Activated B cell treated with CpG ODN at 0.5 μM for 24 hours (primary cell): ENCODE results near the gene OLR1. TPM values are rescaled to one million over a fixed set of nuclear protein-coding genes. Genes with fewer than 3 reads are reported as not detected.

ENCODE experiments used
- ATAC-seq: fragments of 200-7000 bp; cut with Tn5 transposase; one replicate; pipeline ENCODE4 v1.10.0; 2021; ENCODE audit warnings: low read depth, mild to moderate bottlenecking, moderate library complexity
- CTCF ChIA-PET: fragments of 350-600 bp; sonication (Branson Sonifier 250); formaldehyde crosslinking; loops from one replicate; lab custom pipeline; 2021; ENCODE audit warnings: antibody characterized with exemption; lab: Charles Lee
- POLR2A ChIA-PET: fragments of 350-600 bp; sonication (Branson Sonifier 250); formaldehyde crosslinking; loops from one replicate; lab custom pipeline; 2021; ENCODE audit warnings: antibody characterized with exemption; lab: Charles Lee
- DNase-seq: peaks from one replicate; pipeline ENCODE4 v3.0.0; 2022
- H3K27ac Mint-ChIP-seq: one replicate; pipeline ENCODE4 v1.8.0; 2020; ENCODE audit warnings: mixed read lengths
- H3K27me3 Mint-ChIP-seq: one replicate; pipeline ENCODE4 v1.8.0; 2021; ENCODE audit warnings: mixed read lengths
- H3K36me3 Mint-ChIP-seq: one replicate; pipeline ENCODE4 v1.8.0; 2021; ENCODE audit warnings: low read depth, mixed read lengths
- H3K4me1 Mint-ChIP-seq: one replicate; pipeline ENCODE4 v1.8.0; 2021; ENCODE audit warnings: mixed read lengths
- H3K4me3 Mint-ChIP-seq: one replicate; pipeline ENCODE4 v1.8.0; 2020; ENCODE audit warnings: mild to moderate bottlenecking, mixed read lengths
- H3K9me3 Mint-ChIP-seq: one replicate; pipeline ENCODE4 v1.8.0; 2020; ENCODE audit warnings: mixed read lengths
- intact Hi-C: fragments of 100-400 bp; cut with micrococcal nuclease; formaldehyde crosslinking; loops from one replicate; pipeline ENCODE4 v1.15.1; 2024
- total RNA-seq: library from RNA; stranded (reverse); gene quantifications from 2 replicates; pipeline ENCODE4 v1.2.3, GENCODE V29; 2022
- TF ChIP-seq, protein P1 (sequence below): fragments of 200-600 bp; IDR thresholded peaks from one replicate; pipeline ENCODE4 v1.8.0; 2022; ENCODE audit warnings: antibody characterized with exemption, mild to moderate bottlenecking

OLR1 gene
- total RNA-seq, 1 donor from 2014 or later = not detected

DNA sequence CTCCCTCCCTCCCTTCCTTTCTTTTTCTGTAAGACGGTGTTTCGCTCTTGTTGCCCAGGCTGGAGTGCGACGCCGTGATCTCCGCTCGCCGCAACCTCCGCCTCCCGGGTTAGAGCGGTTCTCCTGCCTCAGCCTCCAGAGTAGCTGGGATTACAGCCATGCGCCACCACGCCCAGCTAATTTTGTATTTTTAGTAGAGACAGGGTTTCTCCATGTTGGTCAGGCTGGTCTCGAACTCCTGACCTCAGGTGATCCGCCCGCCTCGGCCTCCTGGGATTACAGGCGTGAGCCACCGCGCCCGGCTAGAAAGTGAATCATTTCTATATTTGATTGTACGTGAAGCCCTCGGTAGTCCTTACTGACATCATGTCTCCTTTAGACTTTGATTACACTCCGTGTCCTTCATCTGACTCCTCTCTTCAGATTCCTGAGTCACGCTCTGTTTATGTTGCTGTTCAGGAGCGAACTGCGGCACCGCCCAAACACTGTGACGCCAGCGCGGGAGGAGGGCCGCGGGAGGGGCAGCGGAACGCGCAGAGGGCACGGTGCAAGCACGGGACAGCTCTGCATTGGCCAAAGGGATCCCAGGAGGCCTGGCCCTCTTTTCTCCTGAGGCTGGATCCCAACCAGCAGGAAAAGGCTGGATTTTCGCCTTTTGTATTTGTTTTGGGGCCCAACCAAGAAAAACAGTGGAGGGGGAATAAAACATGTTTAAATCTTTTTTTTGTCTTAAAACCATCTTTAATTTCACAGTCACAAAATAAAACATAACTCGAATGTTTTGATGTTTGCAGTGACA, 40.2 kb upstream of the OLR1 start:
- peaks cover 17% of the 10 kb centered on the region for H3K4me1 Mint-ChIP-seq
- H3K27me3 Mint-ChIP-seq = peaks cover 19% of the 10 kb centered on the region
- H3K9me3 Mint-ChIP-seq = no peaks in the 10 kb centered on the region
- ATAC-seq = peak; percentile 61
- peak; percentile 41 for DNase-seq
- H3K27ac Mint-ChIP-seq = peak overlapping the region; percentile 41
- ChIA-PET POLR2A (no interaction called here), CTCF (no interaction called here)
- intact Hi-C loops = loop anchor here (1.0 to 10.0 kb wide), 4 partner anchors 153 to 963 kb away; partner anchors contain the start of genes MAGOHB and SMIM10L1
- TF ChIP-seq, protein P1, sequence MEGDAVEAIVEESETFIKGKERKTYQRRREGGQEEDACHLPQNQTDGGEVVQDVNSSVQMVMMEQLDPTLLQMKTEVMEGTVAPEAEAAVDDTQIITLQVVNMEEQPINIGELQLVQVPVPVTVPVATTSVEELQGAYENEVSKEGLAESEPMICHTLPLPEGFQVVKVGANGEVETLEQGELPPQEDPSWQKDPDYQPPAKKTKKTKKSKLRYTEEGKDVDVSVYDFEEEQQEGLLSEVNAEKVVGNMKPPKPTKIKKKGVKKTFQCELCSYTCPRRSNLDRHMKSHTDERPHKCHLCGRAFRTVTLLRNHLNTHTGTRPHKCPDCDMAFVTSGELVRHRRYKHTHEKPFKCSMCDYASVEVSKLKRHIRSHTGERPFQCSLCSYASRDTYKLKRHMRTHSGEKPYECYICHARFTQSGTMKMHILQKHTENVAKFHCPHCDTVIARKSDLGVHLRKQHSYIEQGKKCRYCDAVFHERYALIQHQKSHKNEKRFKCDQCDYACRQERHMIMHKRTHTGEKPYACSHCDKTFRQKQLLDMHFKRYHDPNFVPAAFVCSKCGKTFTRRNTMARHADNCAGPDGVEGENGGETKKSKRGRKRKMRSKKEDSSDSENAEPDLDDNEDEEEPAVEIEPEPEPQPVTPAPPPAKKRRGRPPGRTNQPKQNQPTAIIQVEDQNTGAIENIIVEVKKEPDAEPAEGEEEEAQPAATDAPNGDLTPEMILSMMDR = no peak
- H3K36me3 Mint-ChIP-seq = no peaks in the 10 kb centered on the region
- peak overlapping the region; percentile 91 for H3K4me3 Mint-ChIP-seq

DNA sequence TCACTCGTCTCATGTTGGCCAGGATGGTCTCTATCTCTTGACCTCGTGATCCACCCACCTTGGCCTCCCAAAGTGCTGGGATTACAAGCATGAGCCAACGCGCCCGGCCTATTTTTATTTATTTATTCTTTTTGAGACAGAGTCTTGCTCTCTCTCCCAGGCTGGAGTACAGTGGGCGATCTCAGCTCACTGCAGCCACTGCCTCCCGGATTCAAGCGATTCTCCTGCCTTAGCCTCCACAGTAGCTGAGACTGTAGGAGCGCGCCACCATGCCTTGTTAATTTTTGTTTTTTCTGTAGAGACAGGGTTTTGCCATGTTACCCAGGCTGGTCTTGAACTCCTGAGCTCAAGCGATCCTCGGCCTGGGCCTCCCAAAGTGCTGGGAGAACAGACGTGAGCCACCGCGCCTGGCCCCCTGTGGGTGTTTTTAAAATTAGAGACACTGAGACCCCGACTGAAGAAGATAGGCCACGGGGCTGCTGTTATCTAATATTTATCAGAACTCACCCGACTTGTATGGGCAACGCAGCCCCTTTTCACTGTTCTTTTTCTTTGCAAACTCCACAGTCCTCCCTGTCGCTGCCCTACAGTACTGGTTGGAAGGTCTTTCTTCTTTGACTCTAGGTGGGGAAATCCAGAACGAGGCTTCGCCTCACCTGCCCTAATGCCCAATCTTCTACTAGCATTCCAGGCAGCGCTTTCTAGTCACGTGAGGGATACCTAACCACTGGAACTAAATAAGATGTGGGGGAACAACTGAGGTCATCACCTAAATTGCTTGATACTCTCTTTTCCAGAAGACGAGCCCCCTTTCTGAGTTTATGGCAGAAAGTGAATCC, 39.4 kb upstream of the OLR1 start:
- intact Hi-C loops = loop anchor here (5.0 to 10.0 kb wide), 2 partner anchors 459 to 963 kb away; partner anchors contain the start of gene SMIM10L1
- ChIA-PET CTCF (no interaction called here), POLR2A (no interaction called here)
- Mint-ChIP-seq H3K4me1 (peaks cover 17% of the 10 kb centered on the region), H3K27me3 (peaks cover 19% of the 10 kb centered on the region), H3K27ac (no peak overlapping the region), H3K4me3 (peak overlapping the region; percentile 19), H3K9me3 (no peaks in the 10 kb centered on the region), H3K36me3 (no peaks in the 10 kb centered on the region)
- no peak for DNase-seq
- TF ChIP-seq, protein P1 = no peak
- no peak for ATAC-seq

DNA sequence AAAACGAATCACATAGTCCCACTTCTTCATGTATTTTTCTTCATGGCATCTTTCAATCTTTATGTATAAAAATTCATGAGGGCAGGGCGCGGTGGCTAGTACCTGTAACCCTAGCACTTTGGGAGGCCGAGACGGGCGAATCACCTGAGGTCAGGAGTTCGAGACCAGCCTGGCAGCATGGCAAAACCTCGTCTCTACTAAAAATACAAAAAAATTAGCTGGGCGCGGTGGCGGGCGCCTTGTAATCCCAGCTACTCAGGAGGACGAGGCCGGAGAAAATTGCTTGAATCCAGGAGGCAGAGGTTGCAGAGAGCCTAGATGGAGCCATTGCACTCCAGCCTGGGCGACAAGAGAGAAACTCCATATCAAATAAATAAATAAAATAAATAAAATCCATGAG, 38.3 kb upstream of the OLR1 start:
- TF ChIP-seq, protein P1 = no peak
- ATAC-seq (no peak), DNase-seq (no peak)
- H3K4me3 Mint-ChIP-seq = no peak overlapping the region
- peaks cover 17% of the 10 kb centered on the region for H3K4me1 Mint-ChIP-seq
- POLR2A ChIA-PET = no interaction called here
- CTCF ChIA-PET = no interaction called here
- no peaks in the 10 kb centered on the region for H3K36me3 Mint-ChIP-seq
- intact Hi-C loops = loop anchor here (5.0 to 10.0 kb wide), 2 partner anchors 458 to 965 kb away; partner anchors contain the start of gene SMIM10L1
- peaks cover 16% of the 10 kb centered on the region for H3K27me3 Mint-ChIP-seq
- no peaks in the 10 kb centered on the region for H3K9me3 Mint-ChIP-seq
- no peak overlapping the region for H3K27ac Mint-ChIP-seq

DNA sequence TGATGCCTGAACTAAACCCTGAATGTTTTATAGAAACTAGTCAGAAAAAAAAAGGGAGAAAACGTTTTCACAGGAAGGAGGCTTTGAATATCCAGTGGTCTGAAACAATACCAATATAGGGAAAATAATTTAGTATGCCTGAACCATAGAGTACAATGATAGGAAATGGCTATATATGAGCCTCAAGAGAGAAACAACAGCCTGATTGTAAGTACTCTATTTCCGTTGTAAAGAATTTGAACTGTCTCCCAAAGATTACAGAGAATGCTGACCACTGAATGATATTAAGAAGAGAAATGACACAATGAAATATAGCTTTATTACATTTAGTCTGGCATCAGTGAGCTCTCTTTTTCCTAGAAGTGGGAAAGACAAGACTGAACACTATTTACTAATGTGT, 35.2 kb upstream of the OLR1 start:
- Mint-ChIP-seq H3K27me3 (peaks cover 10% of the 10 kb centered on the region), H3K27ac (no peak overlapping the region), H3K4me3 (no peak overlapping the region), H3K4me1 (peaks cover 8% of the 10 kb centered on the region), H3K36me3 (no peaks in the 10 kb centered on the region), H3K9me3 (no peaks in the 10 kb centered on the region)
- DNase-seq = no peak
- ChIA-PET POLR2A (no interaction called here), CTCF (no interaction called here)
- TF ChIP-seq, protein P1 = no peak
- intact Hi-C loops = no loop called here
- no peak for ATAC-seq
